Thoracic aorta (tissue), 2 donors: ENCODE data around the gene TACC2. TPM values are rescaled to one million over a fixed set of nuclear protein-coding genes. Genes with fewer than 3 reads are reported as not detected.

Experiments used
- ATAC-seq: fragments of 150-250 bp; one replicate; pipeline ENCODE4 v1.8.0; 2017; ENCODE audit warnings: low read depth; ENCODE audit not compliant: insufficient number of reproducible peaks, low FRiP score
- DNase-seq: peaks from one replicate; pipeline ENCODE4 v3.0.0-alpha.2; 2020; ENCODE audit warnings: low spot score
- H3K27ac ChIP-seq, 2 donors: fragments of 200-600 bp; sonication (generic); 1 replicate in 1 of 2; 2 replicates in 1 of 2; pipeline ENCODE4 v1.5.1; 2016; ENCODE audit warnings: mild to moderate bottlenecking in 2 of 2, moderate library complexity in 2 of 2
- H3K27me3 ChIP-seq: fragments of 200-600 bp; sonication (generic); replicated peaks from 2 replicates; pipeline ENCODE4 v1.6.0; 2016; ENCODE audit warnings: mild to moderate bottlenecking; ENCODE audit not compliant: insufficient read depth
- H3K36me3 ChIP-seq: fragments of 200-600 bp; sonication (generic); one replicate; pipeline ENCODE4 v1.5.1; 2016
- H3K4me1 ChIP-seq, 2 donors: fragments of 200-600 bp; sonication (generic); 1 replicate in 1 of 2; 2 replicates in 1 of 2; pipeline versions ENCODE4 v1.5.1 to v1.6.0; 2016; ENCODE audit warnings: low read depth in 2 of 2, mild to moderate bottlenecking in 1 of 2; ENCODE audit not compliant: control insufficient read depth in 1 of 2
- H3K4me3 ChIP-seq: fragments of 200-600 bp; sonication (generic); 2 replicates; pipeline ENCODE4 v1.5.1; 2016; ENCODE audit warnings: mild to moderate bottlenecking
- H3K9me3 ChIP-seq: fragments of 200-600 bp; sonication (generic); 2 replicates; pipeline ENCODE4 v1.5.1; 2016
- total RNA-seq, 2 donors: library from RNA; depleted of rRNA; stranded (reverse); fragments of >200 nt; gene quantifications; one replicate each; pipeline versions ENCODE4 v1.1.0 to v1.2.3, GENCODE V29; 2016
- TF ChIP-seq, protein P1 (sequence below): fragments of 200-600 bp; sonication (generic); IDR thresholded peaks from one replicate; pipeline ENCODE4 v1.5.1; 2019; ENCODE audit warnings: antibody characterized with exemption

TACC2 gene
- total RNA-seq, 2 donors from 2014 or later = 52.1 to 71.0 TPM

- Histone ChIP-seq H3K9me3 (peaks cover 8% of the 10 kb centered on the region), H3K27ac (no peak overlapping the region), H3K4me3 (no peak overlapping the region), H3K36me3 (peaks cover 5% of the 10 kb centered on the region), H3K27me3 (no peaks in the 10 kb centered on the region), H3K4me1 (no peaks in the 10 kb centered on the region)
- DNase-seq (no peak), ATAC-seq (no peak)
- TF ChIP-seq, protein P1, sequence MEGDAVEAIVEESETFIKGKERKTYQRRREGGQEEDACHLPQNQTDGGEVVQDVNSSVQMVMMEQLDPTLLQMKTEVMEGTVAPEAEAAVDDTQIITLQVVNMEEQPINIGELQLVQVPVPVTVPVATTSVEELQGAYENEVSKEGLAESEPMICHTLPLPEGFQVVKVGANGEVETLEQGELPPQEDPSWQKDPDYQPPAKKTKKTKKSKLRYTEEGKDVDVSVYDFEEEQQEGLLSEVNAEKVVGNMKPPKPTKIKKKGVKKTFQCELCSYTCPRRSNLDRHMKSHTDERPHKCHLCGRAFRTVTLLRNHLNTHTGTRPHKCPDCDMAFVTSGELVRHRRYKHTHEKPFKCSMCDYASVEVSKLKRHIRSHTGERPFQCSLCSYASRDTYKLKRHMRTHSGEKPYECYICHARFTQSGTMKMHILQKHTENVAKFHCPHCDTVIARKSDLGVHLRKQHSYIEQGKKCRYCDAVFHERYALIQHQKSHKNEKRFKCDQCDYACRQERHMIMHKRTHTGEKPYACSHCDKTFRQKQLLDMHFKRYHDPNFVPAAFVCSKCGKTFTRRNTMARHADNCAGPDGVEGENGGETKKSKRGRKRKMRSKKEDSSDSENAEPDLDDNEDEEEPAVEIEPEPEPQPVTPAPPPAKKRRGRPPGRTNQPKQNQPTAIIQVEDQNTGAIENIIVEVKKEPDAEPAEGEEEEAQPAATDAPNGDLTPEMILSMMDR = no peak
Measured at GRCh38 chr10:122264931-122265330, 276.0 kb downstream of the TACC2 start.

DNA sequence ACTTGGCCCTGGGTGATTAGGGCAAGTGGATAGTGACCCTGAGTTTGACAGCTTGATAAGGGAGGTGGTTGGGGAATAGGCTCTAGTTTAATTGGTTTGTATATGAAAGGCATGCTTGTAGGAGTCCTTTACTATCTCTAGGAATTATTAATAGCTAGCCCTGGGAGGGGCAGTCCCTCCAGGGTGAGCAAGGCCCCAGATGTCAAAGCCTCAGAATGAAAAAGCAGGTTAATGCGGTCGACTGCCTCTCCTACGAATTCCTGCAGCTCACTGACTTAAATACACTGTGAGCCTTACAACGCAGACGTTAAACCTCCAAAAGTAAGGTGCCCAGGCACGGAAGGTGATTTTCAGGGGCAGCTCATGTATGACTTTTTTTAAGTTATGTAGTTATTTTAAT is 276.9 kb downstream of the TACC2 start:
- Histone ChIP-seq H3K4me1 (no peaks in the 10 kb centered on the region), H3K4me3 (no peak overlapping the region), H3K27me3 (no peaks in the 10 kb centered on the region), H3K27ac (no peak overlapping the region), H3K36me3 (peaks cover 10% of the 10 kb centered on the region), H3K9me3 (peaks cover 8% of the 10 kb centered on the region)
- DNase-seq (no peak), ATAC-seq (no peak)
- TF ChIP-seq, protein P1 = no peak

DNA sequence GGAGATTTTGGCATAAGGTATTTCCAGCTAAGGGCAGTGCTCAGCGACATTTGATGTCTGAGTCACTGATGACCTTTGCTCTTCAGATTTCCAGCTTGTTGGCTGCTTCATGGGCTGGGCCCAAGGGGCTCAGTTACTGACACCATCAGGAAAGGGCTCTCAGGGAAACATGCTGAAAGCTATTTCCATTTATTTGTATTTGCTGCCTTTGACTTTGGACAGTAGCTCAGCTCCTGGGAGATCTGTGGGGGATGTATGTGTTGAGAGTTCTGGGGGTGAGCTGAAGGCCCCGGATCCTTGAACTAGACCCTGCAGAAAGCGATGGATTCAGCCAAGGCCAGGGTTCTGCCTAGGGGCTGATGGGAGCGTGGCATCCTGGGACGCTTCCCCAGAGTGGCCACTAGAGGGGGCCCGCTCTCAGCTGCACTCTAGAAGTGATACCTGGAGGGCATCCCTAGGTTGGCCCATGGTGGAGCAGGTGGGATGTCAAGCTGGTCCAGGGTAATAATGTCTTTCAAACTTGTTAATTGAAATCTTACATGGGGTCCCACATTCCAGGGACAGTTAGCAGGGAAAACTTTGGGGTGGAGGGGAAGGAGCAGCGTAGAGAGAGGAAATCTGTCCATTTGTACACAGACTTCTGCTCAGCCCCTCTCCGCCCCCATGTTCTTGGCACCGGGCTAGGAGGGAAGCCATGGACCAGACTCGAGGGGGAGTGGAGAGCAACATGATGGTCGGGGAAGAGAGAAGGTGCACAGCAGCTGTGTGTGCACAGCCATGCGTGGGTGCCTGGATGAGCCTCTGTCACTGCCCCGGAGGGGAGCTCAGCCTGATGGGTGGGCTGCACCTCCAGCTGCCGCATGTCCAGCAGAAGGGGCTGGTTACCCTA is 279.1 kb downstream of the TACC2 start:
- no peak for ATAC-seq
- DNase-seq = no peak
- no peaks in the 10 kb centered on the region for H3K27me3 ChIP-seq

DNA sequence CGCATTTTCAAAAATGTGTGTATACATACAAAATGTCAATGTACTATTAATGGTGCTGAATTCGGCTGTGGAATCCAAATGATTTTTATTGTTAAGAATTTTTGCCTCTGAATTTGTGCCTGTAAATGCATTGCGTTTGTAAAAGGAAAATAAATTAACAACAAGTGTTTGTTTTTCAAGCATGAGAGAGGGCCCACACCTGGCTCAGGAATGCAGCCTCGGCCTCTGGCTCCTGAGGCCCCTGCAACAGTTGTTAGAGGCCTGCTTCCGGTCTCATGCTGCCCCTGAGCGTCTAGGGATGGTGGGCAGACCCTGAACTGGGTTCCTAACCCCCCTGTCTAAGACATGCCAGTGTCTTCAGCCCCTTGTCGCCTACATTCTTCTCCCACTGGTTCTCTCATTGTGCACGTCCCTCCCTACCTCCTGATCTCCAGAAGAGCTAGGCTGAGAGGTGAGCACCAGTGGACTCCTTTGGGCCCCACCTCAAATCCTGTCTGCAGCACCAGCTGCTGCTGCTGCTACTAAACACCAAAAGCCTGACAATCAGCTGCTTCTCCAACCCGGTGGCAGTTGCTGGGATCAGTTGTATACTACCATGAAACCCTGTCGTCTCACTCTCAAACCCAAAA is 280.2 kb downstream of the TACC2 start:
- Histone ChIP-seq H3K4me1 (no peaks in the 10 kb centered on the region), H3K27me3 (no peaks in the 10 kb centered on the region), H3K9me3 (no peaks in the 10 kb centered on the region), H3K36me3 (peaks cover 12% of the 10 kb centered on the region), H3K4me3 (no peak overlapping the region), H3K27ac (no peak overlapping the region)
- DNase-seq = no peak
- ATAC-seq = no peak
- TF ChIP-seq, protein P1 = no peak

More for the DNA sequence above, 279.1 kb downstream of the TACC2 start:
- Histone ChIP-seq H3K4me3 (no peak overlapping the region), H3K36me3 (peaks cover 12% of the 10 kb centered on the region), H3K9me3 (no peaks in the 10 kb centered on the region), H3K27ac (no peak overlapping the region), H3K4me1 (no peaks in the 10 kb centered on the region)
- TF ChIP-seq, protein P1 = peak; percentile 84

- ATAC-seq = no peak
Measured at GRCh38 chr10:122271076-122271475, 282.1 kb downstream of the TACC2 start, which contains the start of gene BTBD16. TSS of gene BTBD16 (plus strand) at chr10:122271296. CDS start at chr10:122275082, 3,786 bp downstream.

More at GRCh38 chr10:122271076-122271475, 282.1 kb downstream of the TACC2 start, which contains the start of gene BTBD16:
- Histone ChIP-seq H3K27ac (no peak within 1 kb of the TSS), H3K36me3 (peaks cover 12% of the 10 kb centered on the region), H3K9me3 (no peaks in the 10 kb centered on the region), H3K27me3 (no peaks in the 10 kb centered on the region), H3K4me3 (no peak within 1 kb of the TSS), H3K4me1 (no peaks in the 10 kb centered on the region)
- no peak for DNase-seq
- TF ChIP-seq, protein P1 = no peak
